Stimulated activated CD4-positive, alpha-beta T cell treated with anti-CD3 and anti-CD28 coated beads, Interleukin-1b, Interleukin-23, amount 100 ng/mL, for 48 hours (primary cell): Measurements from ENCODE around the gene CMAS.
"Not testable (repeated sequence)": the region's sequence is repeated elsewhere in the genome, so short reads cannot be mapped to it uniquely, and the experiment has no call there.

Source experiments
- DNase-seq: peaks from one replicate; pipeline ENCODE4 v3.0.0-alpha.2; 2020

The CMAS gene

DNA sequence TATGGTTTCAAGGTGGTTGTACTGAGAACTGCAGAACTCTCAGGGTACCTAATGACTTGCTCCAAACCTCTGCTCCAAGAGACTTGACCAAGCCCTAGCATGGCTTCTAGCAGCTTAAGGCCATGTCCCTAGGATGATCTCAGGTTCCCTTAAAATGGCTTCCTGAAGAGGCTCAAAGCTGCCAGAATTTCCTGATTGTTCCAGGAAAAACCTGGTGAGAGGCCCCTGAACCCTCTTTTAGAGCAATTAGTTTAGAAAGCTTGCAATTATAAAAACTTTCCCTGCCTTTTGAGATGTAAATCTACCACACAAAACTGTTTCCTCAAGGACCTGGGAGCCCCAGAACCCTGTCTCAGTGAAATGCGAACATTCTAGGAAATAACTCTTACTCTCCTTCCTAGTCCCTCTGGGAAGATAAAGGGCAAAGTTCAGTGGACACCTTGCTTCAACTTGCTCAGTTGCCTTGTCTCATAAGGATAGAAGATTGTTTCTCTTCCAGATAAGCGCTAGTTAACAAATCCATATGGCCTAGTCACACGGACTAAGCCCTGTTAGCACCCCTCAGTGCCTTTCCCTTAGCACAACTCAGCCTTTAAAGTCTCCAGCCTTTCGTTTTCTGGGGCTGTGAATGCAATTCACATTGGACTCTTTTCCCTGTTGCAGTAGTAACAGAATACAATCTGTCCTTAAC is 2.5 kb downstream of the CMAS start:
- DNase-seq, result no peak

DNA sequence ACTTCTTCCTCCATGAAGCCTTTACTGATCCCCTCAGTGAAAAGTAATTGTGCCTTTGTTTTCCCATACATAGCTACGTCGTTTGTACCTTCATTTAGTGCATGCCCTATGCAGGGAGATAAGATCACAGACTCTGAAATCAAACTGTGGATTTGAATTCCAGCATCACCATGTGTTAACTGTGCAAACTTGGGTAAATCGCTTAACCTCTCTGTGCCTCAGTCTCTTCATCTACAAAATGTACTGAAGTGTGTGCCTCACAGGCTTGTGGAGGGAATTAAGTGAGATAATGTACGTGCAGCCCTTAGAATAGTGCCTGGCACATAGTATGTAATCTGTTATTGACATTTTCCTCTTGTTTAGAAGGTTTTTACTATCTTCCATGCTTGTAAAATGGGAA is 4.1 kb downstream of the CMAS start:
- DNase-seq, result no peak

DNA sequence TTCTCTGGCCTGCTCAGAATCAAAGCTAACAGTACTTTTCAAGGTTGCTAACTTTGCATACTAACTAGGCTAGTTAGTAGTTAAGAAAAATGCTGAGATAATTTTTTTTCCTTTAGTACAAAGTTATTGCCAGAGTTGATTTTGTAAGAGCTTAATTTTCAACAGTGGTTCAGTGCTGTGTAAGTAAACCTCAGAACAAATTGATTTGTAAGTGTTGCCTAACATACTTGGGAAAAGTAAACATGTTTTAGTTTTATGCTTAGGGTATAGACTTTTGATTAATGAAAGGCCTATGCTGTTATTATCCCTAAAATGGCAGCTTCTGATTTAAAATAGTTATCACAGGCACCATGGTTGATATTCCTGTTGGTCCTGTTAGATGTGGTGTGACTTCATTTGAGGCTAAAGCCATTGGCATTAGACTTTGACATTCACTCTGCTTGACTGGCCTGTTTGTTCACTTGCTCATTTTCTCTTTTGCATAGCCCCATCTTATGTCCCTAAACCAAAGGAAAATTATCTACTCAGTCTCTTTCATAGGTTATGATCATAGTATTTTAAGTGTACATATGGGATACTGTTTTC is 5.2 kb downstream of the CMAS start:
- DNase-seq, result no peak

DNA sequence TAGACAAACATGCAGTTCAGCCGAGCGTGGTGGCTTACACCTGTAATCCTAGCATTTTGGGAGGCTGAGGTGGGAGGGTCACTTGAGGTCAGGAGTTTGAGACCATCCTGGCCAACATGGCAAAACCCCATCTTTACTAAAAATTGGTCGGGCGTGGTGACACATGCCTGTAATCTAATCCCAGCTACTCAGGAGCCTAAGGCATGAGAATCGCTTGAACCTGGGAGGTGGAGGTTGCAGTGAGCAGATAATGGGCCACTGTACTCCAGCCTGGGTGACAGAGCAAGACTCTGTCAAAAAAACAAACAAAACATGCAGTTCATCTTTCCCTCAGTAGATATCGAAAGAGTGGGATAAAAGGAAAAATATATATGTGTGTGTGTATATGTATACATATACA is 7.0 kb downstream of the CMAS start:
- not testable (repeated sequence) for DNase-seq

DNA sequence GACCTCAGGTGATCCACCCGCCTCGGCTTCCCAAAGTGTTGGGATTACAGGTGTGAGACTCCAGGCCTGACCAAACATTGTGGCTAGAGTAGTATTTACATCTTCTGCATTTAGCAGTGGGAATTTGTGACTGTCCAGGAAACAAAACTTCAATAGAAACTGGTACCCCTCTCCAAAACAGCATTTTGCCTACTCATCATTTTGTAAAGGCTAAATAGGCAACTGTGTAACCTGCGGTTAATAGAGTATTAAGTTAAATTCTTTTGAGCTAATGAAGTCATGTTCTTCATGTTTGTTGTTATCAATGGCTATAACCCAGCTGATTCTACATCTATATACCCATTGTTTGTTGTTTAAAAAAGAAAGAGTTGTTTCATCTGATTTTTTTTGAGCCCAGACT is 8.1 kb downstream of the CMAS start:
- no peak for DNase-seq

DNA sequence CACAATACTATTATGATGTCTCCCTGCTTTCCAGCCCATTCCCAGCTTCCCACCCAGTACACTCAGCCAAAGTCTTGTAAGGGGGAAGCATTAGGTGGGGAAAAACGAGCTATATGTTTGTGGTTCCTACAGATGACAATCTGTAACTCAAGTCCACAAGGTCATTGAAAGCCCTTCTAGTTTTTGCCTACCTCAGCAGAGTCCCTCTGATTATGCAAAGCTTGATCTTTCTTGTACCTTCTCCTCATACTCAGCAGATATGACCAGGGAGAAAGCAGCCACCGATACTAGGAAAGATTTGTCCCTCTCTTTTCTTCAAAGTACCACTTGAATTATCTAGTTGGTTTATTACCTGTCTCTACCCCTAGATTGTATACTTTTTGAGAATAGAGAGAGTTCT is 10.6 kb downstream of the CMAS start:
- no peak for DNase-seq

DNA sequence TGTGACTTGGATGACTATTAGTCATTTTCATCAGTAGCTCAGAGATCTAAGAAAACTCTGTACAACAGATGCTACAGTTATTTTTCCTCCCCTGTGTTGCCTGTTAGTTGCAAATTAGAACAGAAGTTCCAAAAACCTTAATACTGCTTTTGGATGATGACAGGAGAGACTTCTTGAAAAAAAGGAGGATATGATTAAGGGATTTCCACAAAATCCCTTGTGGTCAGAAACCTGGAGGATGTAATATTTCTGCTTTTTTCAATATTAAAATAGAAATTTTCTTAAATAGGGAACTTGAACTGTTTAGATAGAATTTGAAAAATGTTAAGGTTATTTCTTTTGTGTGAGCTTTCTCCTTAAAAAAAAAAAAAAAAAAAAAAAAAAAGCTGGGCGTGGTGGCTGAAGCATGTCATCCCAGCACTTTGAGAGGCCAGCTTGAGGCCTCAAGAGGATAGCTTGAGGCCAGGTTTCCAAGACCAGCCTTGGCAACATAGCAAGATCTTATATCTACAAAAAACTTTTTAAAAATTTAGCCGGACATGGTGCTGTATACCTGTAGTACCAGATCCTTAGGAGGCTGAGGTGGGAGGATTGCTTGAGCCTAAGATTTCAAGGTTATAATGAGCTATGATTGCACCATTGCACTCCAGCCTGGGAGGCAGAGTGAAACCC is 14.1 kb downstream of the CMAS start:
- no peak for DNase-seq

DNA sequence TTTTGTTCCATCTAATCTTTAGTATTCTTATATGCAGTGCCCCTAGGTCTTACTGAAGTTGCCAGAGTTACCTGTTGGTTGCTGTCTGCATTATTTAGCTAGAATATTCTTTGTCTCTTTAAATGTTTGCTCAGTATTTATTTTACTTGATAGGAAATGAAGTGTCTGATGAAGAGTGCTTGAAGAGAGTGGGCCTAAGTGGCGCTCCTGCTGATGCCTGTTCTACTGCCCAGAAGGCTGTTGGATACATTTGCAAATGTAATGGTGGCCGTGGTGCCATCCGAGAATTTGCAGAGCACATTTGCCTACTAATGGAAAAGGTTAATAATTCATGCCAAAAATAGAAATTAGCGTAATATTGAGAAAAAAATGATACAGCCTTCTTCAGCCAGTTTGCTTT is 18.9 kb downstream of the CMAS start:
- DNase-seq, result no peak

DNA sequence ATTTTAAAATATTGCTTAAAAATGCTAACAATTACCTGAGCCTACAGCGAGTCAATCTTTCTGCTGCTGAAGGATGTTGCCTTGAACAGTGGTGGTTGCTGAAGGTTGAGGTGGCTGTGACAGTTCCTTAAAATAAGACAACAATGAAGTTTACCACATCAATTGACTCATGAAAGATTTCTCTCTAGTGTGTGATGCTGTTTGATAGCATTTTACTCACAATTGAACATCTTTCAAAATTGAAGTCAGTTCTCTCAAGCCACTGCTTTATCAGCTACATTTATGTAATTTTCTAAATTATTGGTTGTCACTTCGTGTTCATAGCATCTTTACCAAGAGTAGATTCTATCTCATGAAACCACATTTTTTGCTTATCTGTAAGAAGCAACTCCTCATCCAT is 20.3 kb downstream of the CMAS start:
- no peak for DNase-seq

DNA sequence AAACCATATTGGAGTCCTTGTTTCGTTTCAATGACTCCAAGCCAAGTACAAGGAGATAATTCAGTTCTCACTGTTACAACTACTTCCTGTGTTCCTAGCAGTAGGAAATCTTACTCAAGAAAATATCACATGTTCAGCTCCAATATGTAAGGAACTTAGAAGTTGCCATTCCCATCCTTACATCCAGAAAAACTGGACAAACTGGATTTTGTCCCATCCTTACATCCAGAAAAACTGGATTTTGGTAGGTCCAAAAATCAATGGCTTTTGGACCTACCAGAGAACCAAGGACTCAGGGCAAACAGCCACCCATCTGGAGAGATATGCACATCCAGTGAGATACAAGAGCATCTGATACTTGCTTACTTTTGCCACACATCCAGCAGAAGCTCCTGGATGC is 23.8 kb downstream of the CMAS start:
- no peak for DNase-seq

DNA sequence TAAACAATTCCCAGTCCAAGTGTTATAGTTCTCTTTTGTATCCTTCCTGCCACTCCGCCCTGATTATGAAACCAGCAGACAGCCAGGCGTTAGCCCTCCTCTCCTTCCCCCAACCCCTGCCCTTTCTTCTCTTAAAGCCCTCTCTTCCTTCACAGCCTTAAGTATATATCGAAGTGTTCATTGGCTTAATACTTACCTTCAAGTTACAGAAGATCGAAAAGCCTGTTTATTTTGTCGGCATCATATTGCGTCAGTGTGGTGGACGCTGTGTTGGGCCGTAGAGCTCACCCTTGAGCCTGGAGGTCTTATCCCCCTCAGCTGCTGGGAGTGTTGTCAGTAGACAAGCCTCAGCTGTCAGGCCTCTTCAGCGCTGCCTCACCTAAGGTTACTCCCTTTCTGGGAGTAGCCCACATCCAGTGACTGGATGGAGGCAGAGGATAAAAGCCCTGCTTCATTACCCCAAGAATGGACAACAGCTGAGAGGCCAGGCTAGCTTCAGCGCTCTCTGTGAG is 36.2 kb downstream of the CMAS start:
- DNase-seq, result no peak

DNA sequence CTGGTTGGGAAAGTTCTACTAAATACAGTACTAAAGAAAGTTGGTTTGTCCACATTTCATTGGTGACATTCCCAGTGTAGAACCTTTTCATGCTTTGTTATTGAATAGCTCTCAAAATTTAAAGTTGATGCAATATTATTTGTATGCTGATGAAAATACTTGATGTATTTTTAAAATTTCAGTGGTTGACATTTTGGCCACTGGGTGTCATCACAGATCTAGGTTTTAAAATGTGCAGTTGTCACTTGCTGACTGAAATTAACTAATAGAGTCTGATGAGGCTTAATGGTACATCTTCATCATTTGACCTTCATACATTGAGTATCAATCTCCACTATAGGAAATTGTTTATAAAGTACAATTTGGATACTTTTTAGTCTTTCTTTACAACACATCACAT is 37.1 kb downstream of the CMAS start:
- no peak for DNase-seq

DNA sequence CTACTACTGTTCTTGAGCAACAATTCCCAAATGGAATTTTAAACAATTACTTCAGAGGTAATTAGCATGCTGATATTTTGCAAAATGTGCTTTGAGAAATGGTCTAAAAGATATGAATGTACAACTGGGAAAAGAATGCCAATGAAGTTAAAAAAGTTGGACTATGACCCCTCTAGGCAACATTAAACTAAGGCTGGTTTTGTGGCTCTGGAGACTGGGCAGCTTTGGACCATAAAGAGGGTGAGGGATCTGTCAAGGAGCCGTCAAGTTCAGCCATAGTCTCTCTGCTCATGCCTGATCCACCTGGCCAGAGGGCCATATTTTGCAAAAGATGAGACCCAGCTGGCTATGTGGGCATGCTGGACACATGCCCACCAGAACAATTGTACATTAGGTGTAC is 38.8 kb downstream of the CMAS start:
- no peak for DNase-seq

DNA sequence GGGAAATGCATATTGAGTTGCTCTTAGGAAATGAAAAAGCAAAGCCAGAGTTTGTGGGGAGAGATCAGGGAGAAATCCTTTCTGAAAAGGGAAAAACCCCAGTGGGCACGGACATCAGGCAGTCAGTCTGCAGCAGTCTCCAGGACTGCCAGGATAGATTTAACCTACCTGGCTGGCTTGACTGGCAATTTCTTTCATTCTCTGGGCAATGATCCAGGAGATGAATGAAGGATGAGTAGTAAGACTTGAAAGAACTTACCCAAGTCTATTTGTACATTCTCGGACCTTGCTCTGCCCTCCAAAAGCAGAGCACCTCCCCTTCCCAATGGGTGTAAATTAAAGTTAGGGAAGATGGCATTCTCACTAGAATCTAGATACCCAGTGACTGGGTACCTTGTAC is 42.9 kb downstream of the CMAS start:
- no peak for DNase-seq

DNA sequence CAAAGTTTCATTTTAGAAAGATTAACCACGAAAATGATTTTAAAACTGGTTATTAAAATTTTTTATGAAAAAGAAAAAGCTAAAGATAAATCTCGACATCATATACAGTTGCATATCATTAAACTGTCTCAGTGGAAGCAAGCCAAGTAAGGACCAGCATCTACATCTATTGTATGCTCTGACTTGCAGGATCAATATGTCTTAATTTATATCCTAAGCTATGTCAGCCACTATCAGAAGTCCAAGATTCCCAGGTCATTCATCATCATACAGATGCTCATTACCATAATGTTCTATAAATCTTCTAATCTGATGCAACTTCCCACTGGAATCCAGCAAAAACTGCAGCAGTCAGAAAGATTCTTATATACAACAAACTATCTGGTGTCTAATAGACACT is 43.5 kb downstream of the CMAS start:
- DNase-seq, result no peak

DNA sequence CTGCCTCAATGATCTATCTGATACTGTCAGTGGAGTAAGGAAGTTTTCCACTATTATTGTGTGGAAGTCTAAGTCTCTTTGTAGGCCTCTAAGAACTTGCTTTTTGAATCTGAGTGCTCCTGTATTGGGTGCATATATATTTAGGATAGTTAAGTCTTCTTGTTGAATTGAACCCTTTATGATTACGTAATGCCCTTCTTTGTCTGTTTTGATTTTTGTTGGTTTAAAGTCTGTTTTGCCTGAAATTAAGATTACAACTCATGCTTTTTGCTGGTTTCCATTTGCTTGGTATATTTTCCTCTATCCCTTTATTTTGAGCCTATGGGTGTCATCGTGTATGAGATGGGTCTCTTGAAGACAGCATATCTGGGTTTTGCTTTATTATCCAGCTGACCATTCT is 53.0 kb downstream of the CMAS start:
- DNase-seq, result not testable (repeated sequence)

DNA sequence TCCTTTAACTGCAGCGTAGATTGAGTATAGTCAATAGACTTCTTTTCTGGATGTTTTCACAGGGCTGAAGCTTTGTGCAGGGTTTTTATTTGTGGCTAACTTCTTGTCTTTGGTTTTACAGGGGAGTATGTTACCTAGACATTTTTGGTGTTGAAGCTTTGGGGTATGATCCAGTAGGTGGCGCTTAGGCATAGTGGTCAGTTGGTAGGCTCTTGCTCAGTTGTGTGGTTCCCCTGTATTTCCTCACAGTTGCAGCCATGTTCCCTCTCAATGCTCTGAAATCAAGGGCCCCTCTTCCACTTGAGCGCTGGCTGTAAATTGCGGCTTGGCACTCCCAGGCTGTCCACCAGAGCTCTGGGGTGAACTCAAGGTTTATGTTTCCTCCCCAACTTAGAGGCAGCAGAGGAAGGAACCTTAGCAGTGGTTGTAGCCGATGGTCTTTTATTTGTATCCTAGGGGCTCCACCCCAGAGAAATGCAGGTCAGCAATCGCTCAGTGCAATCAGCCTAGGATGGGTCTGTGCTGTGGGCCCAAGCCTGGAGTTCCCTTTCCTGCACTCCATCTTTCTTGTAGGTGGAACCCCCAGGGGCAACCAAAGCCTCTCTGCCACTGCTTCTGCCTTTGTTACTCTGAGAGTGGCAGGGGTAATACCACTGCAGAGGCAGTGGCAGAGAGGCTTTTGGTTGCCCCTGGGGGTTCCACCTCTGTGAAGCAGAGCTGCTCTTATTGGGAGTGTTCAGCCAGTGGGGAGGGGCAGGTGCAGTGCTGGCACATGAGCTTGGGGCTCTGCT is 55.1 kb downstream of the CMAS start:
- DNase-seq, result peak; percentile 41

DNA sequence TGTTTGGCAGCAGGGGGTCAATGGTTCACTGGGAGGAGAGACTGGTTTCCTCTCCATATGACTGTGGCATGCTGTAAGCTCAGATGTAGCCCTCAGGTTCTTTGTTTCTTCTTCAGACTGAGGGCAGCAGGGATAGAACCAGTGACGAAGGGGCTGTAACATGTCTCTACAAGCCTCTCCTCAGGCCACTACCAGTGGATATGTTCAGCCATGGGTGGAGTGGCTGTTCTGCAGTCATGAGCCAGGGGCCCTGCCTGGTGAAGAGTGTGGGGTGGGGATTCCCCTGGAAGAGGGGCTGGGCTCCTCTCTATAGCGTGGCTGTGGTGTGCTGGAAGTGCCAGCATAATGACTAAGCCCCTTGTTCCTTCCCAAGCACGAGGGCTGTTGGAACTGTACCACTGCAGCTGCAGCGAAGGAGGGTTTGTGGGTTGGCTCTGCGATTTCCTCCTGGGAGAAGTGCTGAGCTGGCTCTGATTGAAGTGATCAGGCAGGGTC is 55.8 kb downstream of the CMAS start:
- peak; percentile 28 for DNase-seq

DNA sequence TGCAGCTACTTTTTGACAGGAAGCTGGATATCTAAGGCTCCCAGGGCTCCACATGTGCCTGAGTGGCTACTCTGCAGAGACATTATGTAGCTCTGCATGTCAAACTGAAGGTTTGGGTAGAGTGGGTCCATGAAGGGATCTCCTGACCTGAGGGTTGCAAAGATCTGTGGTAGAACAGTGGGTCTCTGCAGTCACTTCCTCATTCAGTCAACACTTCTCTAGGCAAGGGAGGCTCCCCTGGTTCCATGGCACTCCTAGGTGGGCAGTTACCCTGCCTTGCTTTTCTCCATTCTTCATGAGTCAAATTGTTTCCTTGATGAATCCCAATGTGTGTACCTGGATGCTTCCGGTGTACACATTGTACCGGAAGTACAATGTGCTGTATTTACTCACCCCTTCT is 57.4 kb downstream of the CMAS start:
- DNase-seq, result no peak

DNA sequence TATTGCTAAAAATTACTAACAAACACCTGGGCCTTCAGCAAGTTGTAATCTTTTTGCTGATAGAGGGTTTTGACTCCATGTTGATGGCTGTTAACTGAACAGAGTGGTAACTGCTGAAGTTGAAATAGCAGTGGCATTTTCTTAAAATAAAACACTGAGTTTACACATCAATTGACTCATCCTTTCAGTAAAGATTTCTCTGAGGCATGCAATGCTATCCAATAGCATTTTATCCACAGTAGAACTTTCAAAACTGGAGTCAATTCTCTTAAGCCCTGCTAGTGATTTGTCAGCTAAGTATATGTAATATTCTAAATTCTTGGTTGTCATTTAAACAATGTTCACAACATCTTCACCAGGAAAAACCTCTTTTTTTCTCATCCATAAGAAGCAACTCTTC is 59.5 kb downstream of the CMAS start:
- DNase-seq, result no peak

DNA sequence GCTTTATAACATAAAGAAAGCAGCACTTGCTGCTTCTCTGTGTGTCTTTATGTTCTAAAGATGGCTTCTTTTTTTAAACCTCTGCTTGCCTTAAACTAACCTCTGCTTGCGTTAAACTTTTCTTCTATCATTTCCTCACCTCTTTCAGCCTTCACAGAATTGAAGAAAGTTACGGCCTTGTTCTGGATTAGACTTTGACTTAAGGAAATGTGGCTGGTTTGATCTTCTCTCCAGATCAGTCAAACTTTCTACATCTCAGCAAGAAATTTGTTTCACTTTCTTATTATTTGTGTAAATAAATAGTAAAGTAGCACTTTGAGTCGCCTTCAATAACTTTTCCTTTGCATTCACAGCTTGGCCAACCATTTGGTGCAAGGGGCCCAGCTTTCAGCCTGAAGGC is 64.2 kb downstream of the CMAS start:
- no peak for DNase-seq
